Hematopoietic multipotent progenitor cell (in vitro differentiated cells): Measurements from ENCODE around the gene NAPB. TPM values are rescaled to one million over a fixed set of nuclear protein-coding genes. Genes with fewer than 3 reads are reported as not detected.

Source experiments
- DNase-seq, 3 donors: peaks; one replicate each; pipeline ENCODE4 v3.0.0-alpha.2; 2011 to 2015; ENCODE audit warnings: low read depth in 2 of 3, low spot score in 2 of 3
- total RNA-seq: library from RNA; depleted of rRNA; stranded (reverse); fragments of >200 nt; gene quantifications from one replicate; pipeline ENCODE4 v1.2.3, GENCODE V29; 2012

Gene NAPB
- total RNA-seq, 1 donor: 4.8 TPM

- no peak for DNase-seq
These were observed 50.4 kb downstream of the NAPB start for GRCh38 chr20:23370873-23371272.

DNA sequence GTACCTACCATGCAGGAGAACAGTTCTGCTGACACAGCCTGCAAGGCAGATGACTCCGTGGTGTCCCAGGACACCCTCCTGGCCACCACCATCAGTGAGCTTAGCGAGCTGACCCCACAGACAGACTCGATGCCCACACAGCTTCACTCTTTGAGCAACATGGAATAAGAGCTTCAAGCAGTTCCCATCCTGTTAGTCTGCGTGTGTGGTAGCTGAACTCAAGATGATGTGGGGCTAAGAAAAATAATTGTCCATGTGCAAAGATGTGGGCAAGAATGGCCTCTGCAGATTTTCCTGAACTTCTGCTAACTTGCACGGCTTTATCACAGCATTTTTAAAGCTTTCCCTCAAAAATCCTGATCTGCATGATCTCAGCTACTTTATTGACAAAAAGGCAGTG, 51.0 kb downstream of the NAPB start:
- no peak for DNase-seq

GRCh38 chr20:23369072-23369823, 52.0 kb downstream of the NAPB start:
- DNase-seq: no peak

- no peak for DNase-seq
These were observed 52.8 kb downstream of the NAPB start for GRCh38 chr20:23368316-23369071.

DNA sequence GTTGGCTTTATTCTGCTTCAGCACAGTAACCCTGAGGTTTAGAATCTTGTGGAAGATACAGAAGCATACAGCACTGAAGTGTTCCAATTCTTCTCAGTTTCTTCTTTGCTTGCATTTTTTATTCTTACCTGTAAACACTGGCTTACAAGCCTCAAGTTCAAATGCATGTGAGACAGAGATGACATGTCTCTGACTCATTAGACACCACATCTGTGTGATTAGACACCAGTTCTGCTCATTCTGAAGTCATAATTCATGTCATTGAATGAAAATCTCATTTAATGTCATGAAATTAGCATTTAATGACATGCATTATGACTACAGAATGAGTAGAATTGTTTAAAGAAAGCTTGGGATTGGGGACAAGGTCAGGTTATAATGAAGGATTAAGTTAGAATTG, 53.5 kb downstream of the NAPB start:
- no peak for DNase-seq

- DNase-seq: peak in 2 of 3 donors; percentile 54 to 75
These were observed 54.9 kb downstream of the NAPB start for GRCh38 chr20:23366384-23366783.

DNA sequence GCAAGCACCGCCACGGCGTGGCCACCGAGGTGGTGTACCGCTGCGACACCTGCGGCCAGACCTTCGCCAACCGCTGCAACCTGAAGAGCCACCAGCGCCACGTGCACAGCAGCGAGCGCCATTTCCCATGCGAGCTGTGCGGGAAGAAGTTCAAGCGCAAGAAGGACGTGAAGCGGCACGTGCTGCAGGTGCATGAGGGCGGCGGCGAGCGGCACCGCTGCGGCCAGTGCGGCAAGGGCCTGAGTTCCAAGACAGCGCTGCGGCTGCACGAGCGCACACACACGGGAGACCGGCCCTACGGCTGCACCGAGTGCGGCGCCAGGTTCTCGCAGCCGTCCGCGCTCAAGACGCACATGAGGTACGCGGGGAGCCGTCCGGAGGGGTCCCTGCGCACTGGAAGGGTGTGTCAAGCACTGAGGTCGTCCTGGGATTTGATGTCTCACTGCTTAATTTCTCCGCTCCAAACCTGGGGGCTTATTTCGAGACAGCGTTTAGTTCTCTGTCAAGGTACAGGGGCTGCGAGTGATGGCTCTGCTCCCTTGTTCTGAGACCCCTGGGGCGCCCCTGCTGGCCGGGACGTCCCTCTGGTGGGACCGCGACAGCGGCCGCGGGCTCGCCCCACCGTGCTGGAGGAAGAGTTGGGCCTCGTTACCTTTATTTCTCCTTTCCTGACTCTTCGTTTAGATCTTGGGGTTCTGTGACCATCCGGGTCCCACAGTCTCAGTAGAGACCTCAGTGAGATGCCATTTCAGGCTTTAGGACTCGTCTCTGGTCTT, 55.7 kb downstream of the NAPB start:
- DNase-seq: no peak

DNA sequence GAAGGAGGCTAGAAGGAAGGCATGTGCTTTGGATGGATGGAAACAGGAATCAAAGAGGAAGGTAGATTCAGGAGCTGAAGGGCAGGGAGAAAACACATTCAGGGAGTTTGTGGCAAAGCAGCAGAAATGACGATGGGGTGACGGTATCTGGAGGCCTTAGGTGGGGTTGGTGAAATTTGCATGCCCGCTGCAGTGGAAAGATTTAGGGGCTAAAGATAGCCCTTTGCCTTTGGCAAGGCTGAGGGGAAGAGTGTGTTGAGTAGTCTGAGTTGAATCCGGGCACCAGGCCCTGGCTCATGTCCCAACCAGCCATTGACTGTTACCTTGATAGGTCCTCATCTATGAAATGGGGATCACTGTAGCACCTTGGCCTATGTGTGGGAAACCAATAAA, 58.0 kb downstream of the NAPB start:
- no peak for DNase-seq

- DNase-seq: peak in 2 of 3 donors; percentile 46 to 69
These were observed 58.7 kb downstream of the NAPB start for GRCh38 chr20:23362392-23363256.

DNA sequence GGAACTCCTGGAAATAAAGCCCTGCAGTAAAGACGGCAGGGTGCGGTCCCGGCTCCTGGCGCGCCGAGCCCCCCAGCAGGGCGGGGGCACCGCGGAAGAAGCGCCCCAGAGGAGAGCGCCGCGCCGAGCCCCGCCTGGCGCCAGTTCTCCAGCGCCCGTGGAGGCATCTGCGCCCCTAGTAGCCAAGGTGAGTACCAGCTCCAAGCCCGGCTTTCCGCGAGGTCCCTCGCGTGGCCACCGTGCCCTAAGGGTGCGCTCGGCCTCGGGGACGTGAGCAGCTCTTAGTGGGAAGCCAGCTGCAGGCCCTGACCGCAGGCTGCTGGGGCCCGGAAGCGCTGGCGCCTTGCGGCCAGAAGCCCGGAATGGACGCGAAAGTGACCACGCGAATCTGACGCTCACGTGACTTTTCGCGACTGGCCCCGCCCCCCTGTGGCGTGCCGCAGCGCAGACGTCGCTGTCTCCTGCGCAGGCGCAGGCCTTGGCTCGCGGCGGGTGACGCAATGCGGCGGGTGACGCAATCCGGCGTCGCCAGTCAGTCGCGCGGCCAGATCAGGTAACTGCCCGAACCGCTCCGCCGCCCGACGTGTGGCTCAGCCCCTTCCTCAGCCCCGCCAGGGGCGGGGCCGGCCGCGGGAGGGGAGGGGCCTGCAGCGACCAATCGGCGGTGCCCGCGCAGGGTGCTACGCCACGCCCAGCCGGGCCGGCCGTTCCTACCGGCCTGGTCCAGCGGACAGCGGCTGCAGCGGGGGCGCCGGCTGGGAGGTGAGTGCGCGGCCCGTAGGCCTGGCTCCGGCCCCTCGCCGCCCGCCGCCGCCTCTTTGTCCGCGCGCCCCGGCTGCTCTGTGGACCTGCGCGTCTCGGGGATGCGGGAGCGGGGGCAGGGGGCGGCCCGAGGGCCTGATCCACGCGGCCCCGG, 59.6 kb downstream of the NAPB start, which contains the start of gene GZF1:
Gene GZF1, plus strand, starts transcription at position 707 of the 916 bp plus-strand sequence. CDS start 2,202 bp downstream, outside the sequence.
- DNase-seq: peak; percentile 97 to 99 (median 98)

- peak in 2 of 3 donors; percentile 18 to 25 for DNase-seq
These were observed 60.2 kb downstream of the NAPB start for GRCh38 chr20:23361119-23361475.

DNA sequence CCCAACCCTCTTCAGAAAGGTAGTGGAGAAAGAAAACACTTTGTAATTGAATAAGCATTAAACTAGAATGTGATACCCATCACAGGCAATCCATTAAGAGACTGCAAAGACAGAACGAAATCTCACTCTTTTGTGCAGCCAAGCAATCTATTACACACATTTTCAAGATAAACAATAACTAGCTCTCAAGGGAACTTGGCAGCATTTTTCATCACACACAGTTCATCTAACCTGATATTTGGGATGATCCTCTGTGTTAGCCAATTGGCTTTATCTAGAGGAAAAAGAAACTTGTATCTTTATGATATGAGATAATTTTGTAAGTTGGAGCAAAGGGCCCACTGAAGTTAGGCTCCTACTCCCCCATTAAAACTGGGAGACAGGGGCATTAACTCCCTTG, 60.8 kb downstream of the NAPB start:
- no peak for DNase-seq

- no peak for DNase-seq
These were observed 62.2 kb downstream of the NAPB start for GRCh38 chr20:23358923-23359593.

GRCh38 chr20:23358563-23358906, 62.8 kb downstream of the NAPB start:
- no peak for DNase-seq

GRCh38 chr20:23357767-23358562, 63.3 kb downstream of the NAPB start:
- peak; percentile 96 to 100 (median 99) for DNase-seq

GRCh38 chr20:23356203-23356602, 65.1 kb downstream of the NAPB start:
- no peak for DNase-seq

- peak; percentile 36 to 63 (median 53) for DNase-seq
These were observed 70.1 kb downstream of the NAPB start for GRCh38 chr20:23350904-23351838.
